Prostate gland (tissue), 2 donors: ENCODE data around the gene BIK. TPM values are rescaled to one million over a fixed set of nuclear protein-coding genes. Genes with fewer than 3 reads are reported as not detected.

ENCODE experiments used
- DNase-seq: peaks from one replicate; pipeline ENCODE4 v3.0.0-alpha.2; 2019; ENCODE audit warnings: low spot score
- H3K27ac ChIP-seq, 2 donors: fragments of 200-600 bp; sonication (generic); 2 replicates each; pipeline ENCODE4 v1.5.1; 2017 to 2019
- H3K27me3 ChIP-seq: fragments of 200-600 bp; sonication (generic); replicated peaks from 2 replicates; pipeline ENCODE4 v1.5.1; 2019; ENCODE audit not compliant: insufficient read depth
- H3K36me3 ChIP-seq, 2 donors: fragments of 200-600 bp; sonication (generic); 1 replicate in 1 of 2; 2 replicates in 1 of 2; pipeline versions ENCODE4 v1.5.1 to v1.8.1; 2017 to 2019
- H3K4me1 ChIP-seq: fragments of 200-600 bp; sonication (generic); replicated peaks from 2 replicates; pipeline ENCODE4 v1.5.1; 2019
- H3K4me3 ChIP-seq, 2 donors: fragments of 200-600 bp; sonication (generic); 2 replicates each; pipeline ENCODE4 v1.5.1; 2017 to 2019
- H3K9me3 ChIP-seq: fragments of 200-600 bp; sonication (generic); 2 replicates; pipeline ENCODE4 v1.5.1; 2017
- POLR2A ChIP-seq: fragments of 450-650 bp; IDR thresholded peaks from one replicate; pipeline ENCODE4 v1.6.1; 2016; ENCODE audit warnings: antibody characterized with exemption, mild to moderate bottlenecking
- POLR2AphosphoS5 ChIP-seq: sonication (generic); formaldehyde crosslinking; IDR thresholded peaks from one replicate; pipeline ENCODE4 v1.6.1; 2017; ENCODE audit warnings: antibody characterized with exemption
- WGBS: methylation state at CpG from one replicate; pipeline ENCODE4 v1.1.5; 2018; 5-methylcytosine and 5-hydroxymethylcytosine counted together
- intact Hi-C: fragments of 100-400 bp; cut with DNase I; formaldehyde crosslinking; loops from one replicate; pipeline ENCODE4 v1.14.2; 2022
- total RNA-seq, 2 donors: library from RNA; depleted of rRNA; stranded (reverse); fragments of >200 nt; gene quantifications; one replicate each; pipeline ENCODE4 v1.1.0, GENCODE V29; 2016
- TF ChIP-seq, protein P1 (sequence below), 4 experiments: fragments of 200-600 bp in 2 of 4; fragments of 450-650 bp in 2 of 4; sonication (generic) in 2 of 4; IDR thresholded peaks; 1 replicate in 3 of 4; 2 replicates in 1 of 4; pipeline ENCODE4 v1.5.1; 2016 to 2019; ENCODE audit warnings: antibody characterized with exemption in 4 of 4, mild to moderate bottlenecking in 2 of 4, moderate library complexity in 2 of 4

BIK gene
- total RNA-seq, 2 donors from 2014 or later, result 22.1 to 68.4 TPM

DNA sequence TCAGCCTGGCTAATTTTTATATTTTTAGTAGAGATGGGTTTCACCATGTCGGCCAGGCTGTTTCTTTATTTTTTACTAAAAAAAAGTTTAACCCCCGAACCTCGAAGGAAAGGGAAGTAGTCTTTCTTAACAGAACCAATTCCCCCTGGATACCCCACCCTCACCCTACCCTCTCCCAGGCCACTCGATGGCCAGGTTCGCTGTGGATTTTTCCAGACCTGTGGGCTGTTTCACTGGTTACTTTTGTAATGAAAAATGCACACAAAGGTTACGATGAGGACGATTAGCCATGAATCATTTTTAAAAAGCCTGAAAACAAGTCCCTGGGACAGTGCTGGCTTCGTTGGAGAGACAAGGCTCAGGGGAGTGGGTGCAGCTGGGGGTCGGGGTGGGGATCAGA lies 43.3 kb downstream of the BIK start:
- intact Hi-C loops, result no loop called here
- Histone ChIP-seq H3K4me3 (no peak overlapping the region), H3K9me3 (no peaks in the 10 kb centered on the region), H3K36me3 (no peaks in the 10 kb centered on the region), H3K4me1 (peaks cover 10% of the 10 kb centered on the region), H3K27me3 (no peaks in the 10 kb centered on the region), H3K27ac (no peak overlapping the region)
- 57% methylated on average over 9 of the region's 9 CpGs for WGBS
- TF ChIP-seq POLR2AphosphoS5, result no peak
- TF ChIP-seq, protein P1, sequence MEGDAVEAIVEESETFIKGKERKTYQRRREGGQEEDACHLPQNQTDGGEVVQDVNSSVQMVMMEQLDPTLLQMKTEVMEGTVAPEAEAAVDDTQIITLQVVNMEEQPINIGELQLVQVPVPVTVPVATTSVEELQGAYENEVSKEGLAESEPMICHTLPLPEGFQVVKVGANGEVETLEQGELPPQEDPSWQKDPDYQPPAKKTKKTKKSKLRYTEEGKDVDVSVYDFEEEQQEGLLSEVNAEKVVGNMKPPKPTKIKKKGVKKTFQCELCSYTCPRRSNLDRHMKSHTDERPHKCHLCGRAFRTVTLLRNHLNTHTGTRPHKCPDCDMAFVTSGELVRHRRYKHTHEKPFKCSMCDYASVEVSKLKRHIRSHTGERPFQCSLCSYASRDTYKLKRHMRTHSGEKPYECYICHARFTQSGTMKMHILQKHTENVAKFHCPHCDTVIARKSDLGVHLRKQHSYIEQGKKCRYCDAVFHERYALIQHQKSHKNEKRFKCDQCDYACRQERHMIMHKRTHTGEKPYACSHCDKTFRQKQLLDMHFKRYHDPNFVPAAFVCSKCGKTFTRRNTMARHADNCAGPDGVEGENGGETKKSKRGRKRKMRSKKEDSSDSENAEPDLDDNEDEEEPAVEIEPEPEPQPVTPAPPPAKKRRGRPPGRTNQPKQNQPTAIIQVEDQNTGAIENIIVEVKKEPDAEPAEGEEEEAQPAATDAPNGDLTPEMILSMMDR (IDR thresholded peaks at IDR 0.05), result no peak
- TF ChIP-seq POLR2A, result no peak
- no peak for DNase-seq

DNA sequence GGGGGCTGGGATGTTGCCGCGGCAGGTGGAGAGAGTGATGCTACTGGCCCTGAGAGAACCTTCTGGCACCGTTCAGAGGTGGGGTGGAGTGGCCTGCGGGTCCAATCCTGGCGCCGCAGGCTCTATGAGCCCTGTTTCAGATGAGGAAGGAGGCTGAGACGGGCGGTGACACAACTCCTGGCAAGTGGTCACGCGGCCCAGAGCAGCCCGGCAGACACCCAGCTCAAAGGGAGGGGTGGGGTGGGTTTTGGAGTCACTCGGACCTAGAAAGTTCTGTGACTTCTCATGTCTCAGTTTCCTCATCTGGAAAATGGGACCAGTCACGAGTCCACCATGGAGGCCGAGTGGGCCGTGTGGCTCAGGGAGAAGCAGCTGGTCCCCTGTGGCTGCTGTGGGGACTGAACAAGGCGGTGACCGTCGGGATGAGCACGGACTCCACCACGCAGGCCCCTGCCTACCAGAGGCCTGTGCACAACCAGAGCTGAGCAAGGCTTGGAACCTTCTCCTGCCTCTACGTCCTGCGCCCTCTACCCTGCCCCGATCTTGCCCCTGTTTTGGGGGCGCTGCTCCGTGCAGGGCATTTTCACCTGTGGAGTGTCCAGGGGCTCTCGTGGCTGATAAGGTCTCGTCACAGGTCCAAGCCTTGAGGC lies 44.5 kb downstream of the BIK start:
- intact Hi-C loops, result no loop called here
- 86% methylated on average over 24 of the region's 27 CpGs for WGBS
- Histone ChIP-seq H3K36me3 (no peaks in the 10 kb centered on the region), H3K4me3 (no peak overlapping the region), H3K27ac (no peak overlapping the region), H3K27me3 (no peaks in the 10 kb centered on the region), H3K4me1 (peaks cover 10% of the 10 kb centered on the region), H3K9me3 (no peaks in the 10 kb centered on the region)
- DNase-seq, result no peak
- TF ChIP-seq, protein P1 (IDR thresholded peaks at IDR 0.05), result no peak
- TF ChIP-seq POLR2AphosphoS5 (no peak), POLR2A (no peak)

DNA sequence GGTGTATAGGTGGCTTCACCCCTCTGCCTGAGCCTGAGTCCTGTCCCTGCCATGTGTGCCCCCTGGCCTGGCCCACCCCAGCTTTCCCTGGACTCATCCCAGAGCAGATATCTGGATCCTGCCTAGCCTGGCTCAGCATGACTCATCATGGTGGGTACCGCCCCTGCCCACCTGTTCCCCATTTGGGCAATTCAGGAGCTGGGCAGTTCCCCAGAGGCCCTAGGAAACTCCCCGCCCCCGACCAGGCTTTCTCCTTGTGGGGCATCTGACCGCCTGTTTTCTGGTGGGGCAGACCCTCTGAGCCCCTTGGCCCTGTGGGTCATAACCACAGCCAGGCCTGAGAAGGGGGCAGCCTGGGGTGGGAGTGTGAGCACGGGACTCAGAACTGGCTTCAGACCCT lies 45.2 kb downstream of the BIK start:
- WGBS, result 90% methylated on average over 5 of the region's 5 CpGs
- H3K36me3 ChIP-seq, result no peaks in the 10 kb centered on the region
- H3K9me3 ChIP-seq, result no peaks in the 10 kb centered on the region
- no peak overlapping the region for H3K27ac ChIP-seq
- no peak for TF ChIP-seq POLR2A
- no peak for TF ChIP-seq POLR2AphosphoS5
- TF ChIP-seq, protein P1 (IDR thresholded peaks at IDR 0.05), result no peak
- intact Hi-C loops, result no loop called here
- no peaks in the 10 kb centered on the region for H3K27me3 ChIP-seq
- H3K4me1 ChIP-seq, result peaks cover 7% of the 10 kb centered on the region
- H3K4me3 ChIP-seq, result no peak overlapping the region
- DNase-seq, result no peak

DNA sequence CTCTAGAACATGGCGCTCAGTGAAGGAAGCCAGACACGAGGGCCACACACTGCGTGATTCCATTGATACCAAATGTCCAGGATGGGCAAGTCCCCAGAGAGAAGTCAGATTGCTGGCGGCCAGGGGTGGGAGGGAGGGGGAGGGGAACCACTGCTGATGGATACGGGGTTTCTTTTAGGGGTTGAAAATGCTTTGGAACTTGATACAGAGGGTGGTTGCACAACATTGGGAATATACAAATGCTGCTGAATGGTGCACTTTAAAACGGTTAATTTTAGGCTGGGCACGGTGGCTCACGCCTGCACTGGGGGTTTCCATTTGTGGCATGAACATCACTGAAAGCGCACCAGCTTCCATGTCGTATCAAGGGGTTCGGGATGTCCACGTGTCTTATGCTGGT lies 45.9 kb downstream of the BIK start:
- intact Hi-C loops, result no loop called here
- H3K9me3 ChIP-seq, result no peaks in the 10 kb centered on the region
- H3K27ac ChIP-seq, result no peak overlapping the region
- TF ChIP-seq POLR2A, result no peak
- TF ChIP-seq, protein P1 (IDR thresholded peaks at IDR 0.05), result no peak
- no peak for TF ChIP-seq POLR2AphosphoS5
- H3K4me1 ChIP-seq, result peaks cover 5% of the 10 kb centered on the region
- H3K36me3 ChIP-seq, result no peaks in the 10 kb centered on the region
- no peaks in the 10 kb centered on the region for H3K27me3 ChIP-seq
- H3K4me3 ChIP-seq, result no peak overlapping the region
- no peak for DNase-seq
- WGBS, result 82% methylated on average over 12 of the region's 12 CpGs

GRCh38 chr22:43157874-43158546 lies 47.5 kb downstream of the BIK start:
- Histone ChIP-seq H3K9me3 (no peaks in the 10 kb centered on the region), H3K27ac (no peak overlapping the region), H3K4me1 (no peaks in the 10 kb centered on the region), H3K4me3 (no peak overlapping the region), H3K27me3 (no peaks in the 10 kb centered on the region), H3K36me3 (no peaks in the 10 kb centered on the region)
- DNase-seq, result no peak
- intact Hi-C loops, result no loop called here
- 78% methylated on average over 9 of the region's 9 CpGs for WGBS
- no peak for TF ChIP-seq POLR2AphosphoS5
- TF ChIP-seq, protein P1 (IDR thresholded peaks at IDR 0.05), result no peak
- no peak for TF ChIP-seq POLR2A
